HG03439 (cell line): ENCODE measurements around the gene OTX2.

Source experiments
- ATAC-seq: cut with Tn5 transposase; IDR thresholded peaks from one replicate; pipeline ENCODE4 v1.9.1; 2021; ENCODE audit warnings: mild to moderate bottlenecking, moderate library complexity; ENCODE audit not compliant: unreplicated experiment

The OTX2 gene

GRCh38 chr14:56810147-56810719, at the start of gene OTX2:
Gene OTX2 (minus strand): TSS chr14:56810479. CDS start chr14:56805456, 5,023 bp downstream.
- no peak for ATAC-seq

GRCh38 chr14:56858422-56858821, 48.1 kb upstream of the OTX2 start:
- no peak for ATAC-seq

GRCh38 chr14:56857216-56857615, 46.9 kb upstream of the OTX2 start:
- ATAC-seq: no peak

DNA sequence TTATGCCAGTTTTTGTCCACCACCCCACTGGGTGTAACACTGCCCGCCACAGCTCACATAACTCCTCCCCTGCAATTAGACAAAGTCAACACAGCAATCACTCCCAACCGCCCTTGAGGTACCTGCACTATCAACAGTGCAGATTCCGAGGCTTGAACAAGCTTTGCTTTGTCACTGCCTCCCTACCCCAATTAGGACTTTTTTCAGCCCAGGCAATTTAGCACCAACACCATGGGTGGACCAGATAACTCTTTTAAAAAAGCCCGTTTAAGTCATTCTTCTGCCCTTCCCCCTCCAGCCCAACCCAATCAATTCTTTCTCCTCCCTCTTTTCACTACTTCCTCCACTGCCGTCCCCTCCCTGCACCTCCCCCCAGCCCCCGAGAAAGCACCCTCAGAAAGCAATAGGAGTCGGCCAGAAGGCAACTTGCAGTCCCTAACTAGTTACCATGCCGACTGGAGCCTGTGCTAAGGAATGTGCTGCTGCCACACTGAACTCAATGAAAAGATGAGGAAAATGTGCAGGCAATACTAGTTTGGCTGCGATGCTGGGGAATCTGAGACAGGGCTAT, 45.7 kb upstream of the OTX2 start:
- ATAC-seq: no peak

DNA sequence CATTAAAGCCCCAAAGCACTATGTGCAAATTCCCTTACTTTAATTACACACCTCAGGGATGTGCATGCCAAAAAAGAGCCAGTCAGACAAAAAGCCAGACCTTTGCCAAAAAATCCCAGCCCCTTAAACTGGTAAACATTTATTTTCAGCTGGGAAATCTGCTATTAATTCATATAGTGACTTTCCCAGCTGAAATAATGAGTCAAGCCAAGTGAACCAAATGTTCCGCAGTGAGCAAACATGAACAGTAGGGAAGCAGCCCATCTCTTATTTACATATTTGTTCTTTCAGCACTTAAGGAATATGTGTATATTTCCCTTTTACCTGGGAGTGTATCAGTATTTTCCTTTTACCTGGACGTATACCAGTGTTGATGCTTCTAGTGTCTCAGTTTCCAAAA, 44.0 kb upstream of the OTX2 start:
- ATAC-seq: no peak

DNA sequence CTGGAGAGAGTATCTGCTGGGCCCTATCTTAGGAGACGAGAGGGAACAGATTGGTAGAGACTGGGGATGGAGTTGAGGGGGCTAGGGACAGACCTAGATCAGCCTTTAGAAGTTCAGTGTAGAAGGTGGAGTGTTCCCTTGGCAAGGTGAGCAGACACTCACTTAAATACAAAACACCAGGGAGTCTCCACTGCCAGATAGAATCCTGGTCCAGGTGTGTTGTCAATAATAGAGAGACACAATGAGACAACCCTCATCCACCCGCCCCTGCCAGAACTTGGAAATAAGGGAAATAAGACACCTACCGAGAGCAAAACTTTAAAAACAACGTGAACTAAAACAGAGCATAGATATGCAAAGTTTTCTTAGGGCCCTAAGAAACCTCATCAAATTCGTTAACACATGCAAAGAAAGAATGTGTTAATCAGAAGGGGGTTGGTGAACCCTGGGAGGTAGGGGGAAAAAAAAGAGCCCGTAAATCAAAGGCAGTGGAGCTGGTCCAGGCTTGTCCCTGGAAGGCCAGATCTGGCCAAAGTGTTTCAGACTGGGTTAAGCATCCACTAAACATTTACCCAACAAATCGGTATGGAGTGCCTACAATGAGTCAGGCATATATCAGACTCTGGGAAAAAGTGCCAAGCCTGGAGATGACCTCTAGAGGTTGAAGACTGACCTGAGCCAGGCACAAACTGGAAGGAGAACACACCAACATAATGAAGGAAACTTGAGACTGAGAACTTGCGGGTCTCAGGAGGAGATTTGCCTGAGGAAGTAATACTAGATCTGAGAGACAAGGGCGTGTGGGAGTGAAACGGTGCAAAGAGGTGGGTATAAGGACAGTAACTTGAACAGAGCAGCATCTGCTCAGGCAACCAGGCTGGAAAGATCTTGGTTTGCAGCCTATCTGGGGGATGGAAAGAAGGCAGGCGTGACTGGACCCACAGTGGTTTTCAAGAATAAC, 37.0 kb upstream of the OTX2 start:
- ATAC-seq: no peak

- ATAC-seq: no peak
These were observed 34.2 kb upstream of the OTX2 start for GRCh38 chr14:56844406-56845002.

- ATAC-seq: no peak
These were observed 31.3 kb upstream of the OTX2 start for GRCh38 chr14:56841611-56842010.

DNA sequence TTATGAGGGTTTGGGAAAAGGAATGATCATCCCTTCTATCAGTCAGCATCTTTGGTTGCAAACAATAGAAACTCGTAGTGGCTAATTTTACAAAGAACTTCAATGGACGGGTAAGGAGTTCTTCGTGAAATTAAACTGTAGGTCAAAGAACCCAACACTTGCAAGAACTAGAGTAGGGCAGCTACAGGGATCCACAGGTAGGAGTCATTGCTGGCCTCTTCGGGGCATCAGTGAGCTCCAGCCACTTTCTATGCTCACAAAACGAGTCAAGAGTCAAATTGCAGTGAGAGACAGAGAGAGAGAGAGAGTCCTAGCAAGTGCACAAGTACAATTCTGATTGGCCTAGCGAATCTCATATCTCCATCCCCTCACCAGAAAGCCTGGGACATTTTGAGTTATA, 29.9 kb upstream of the OTX2 start:
- no peak for ATAC-seq

GRCh38 chr14:56829151-56829550, 18.9 kb upstream of the OTX2 start:
- no peak for ATAC-seq

DNA sequence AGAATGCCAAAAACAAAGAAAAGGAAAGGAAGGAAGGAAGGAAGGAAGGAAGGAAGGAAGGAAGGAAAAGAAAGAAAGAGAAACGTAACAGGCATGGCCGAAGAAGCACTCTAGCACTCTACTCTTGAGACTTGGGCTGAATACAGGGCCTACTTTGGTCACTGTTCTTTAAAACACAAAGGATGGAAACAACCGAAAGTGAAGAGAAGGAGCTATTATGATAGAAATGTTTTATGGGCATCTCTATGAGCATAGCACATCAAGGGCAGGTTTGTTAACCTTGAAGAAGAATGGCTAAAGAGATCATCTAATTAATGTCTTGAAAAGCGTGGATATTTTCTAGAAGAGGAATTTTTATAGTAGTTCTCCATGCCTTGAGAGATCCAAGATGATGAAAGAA, 15.9 kb upstream of the OTX2 start:
- no peak for ATAC-seq

- ATAC-seq: no peak
These were observed 11.7 kb upstream of the OTX2 start for GRCh38 chr14:56821805-56822610.

- no peak for ATAC-seq
These were observed 10.9 kb upstream of the OTX2 start for GRCh38 chr14:56821177-56821576.

GRCh38 chr14:56817396-56817921, 7.2 kb upstream of the OTX2 start:
- no peak for ATAC-seq

DNA sequence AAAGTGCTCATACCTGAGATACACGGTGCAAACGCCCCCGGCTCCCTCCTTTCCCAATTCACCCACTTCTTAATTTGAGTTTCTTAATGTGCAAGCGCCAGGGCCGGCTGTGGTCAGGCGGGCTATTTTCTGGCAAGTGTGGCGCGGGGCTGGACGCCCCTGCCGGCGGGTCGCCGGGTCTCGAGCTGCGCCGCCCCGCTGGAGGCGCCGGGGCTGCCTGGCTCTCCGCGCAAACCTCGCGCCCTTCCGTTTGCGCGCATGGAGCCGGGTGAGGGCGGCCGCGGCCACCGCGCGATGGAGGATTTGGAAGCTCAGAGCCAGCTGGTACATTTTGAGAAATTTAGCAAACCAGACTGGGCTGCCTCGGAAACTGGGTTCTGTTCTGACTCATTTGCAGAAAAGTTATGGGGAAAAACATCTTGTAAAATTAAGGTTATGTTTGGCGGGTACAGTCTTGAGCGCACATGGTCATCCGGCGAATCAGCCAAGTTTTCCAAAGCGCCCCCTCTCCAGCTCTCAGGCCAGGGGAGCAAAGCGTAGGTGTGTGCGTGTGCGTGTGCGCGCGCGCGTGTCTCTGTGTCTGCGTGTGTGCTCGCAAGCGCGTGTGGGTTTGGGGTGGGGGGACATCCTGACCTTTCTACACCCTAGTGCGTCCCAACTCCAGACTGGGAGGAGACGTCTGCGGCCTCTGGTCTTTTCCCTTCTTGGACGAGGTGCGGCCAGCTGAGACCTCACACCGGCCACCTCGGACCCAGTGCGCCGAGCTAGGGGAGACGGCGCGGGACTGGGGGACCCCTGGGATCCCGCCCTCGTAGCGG, 6.5 kb upstream of the OTX2 start:
- ATAC-seq: no peak

DNA sequence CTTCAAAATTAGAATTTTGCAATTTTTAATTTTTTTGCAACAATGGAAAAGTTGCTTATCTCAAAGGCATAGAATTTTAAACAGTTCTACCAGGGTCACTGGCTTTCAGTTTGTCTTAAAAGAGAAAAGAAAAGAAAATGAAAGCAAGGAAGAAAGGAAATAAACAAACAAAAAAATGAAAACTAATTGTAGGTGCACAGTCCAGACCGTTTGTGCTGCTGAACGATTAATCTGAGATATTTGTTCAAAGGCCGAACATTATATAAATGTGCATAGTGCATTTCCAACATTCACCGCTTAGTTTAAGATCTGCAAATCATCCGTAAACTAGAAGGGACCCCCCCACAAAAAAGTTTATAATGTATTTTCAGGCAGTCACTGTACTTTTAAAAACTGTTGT, 5.5 kb upstream of the OTX2 start:
- no peak for ATAC-seq

GRCh38 chr14:56814969-56815700, 4.9 kb upstream of the OTX2 start:
- no peak for ATAC-seq

GRCh38 chr14:56814519-56814959, 4.3 kb upstream of the OTX2 start:
- ATAC-seq: no peak

DNA sequence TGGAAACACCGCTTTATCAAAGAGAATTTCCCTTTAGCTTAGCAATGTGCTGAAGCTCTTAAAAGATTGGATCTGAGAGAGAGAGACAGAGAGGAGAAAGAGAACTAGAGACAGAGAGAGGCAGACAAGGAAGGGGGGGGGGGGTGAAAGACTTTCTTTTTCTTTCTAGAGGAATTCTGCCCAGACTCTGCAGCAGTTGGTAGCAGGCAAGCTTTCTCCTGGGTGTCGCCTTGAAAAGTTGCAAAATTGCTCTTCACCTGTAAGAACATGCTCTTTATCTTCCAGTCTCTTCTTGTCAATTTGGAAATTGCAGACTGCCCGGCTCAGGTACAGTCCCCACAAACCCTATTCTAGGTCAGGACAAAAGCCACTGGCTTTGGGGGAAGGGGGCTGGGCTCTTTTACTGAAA, 2.9 kb upstream of the OTX2 start:
- ATAC-seq: no peak
